ENCODE data around the gene CALHM3.
"Not testable (repeated sequence)": the region's sequence is repeated elsewhere in the genome, so short reads cannot be mapped to it uniquely, and the experiment has no call there.

The CALHM3 gene

GRCh38 chr10:103479135-103479534, at the start of gene CALHM3:
TSS of gene CALHM3 (minus strand) at chr10:103479240. CDS start at chr10:103479032, 208 bp downstream.
- no peak for DNase-seq

GRCh38 chr10:103528549-103528948, 49.5 kb upstream of the CALHM3 start:
- no peak for DNase-seq

- DNase-seq: not testable (repeated sequence)
Measured at GRCh38 chr10:103527476-103527875, 48.4 kb upstream of the CALHM3 start.

- no peak for DNase-seq
Measured at GRCh38 chr10:103525901-103526300, 46.9 kb upstream of the CALHM3 start.

GRCh38 chr10:103523683-103524082, 44.6 kb upstream of the CALHM3 start:
- no peak for DNase-seq

- not testable (repeated sequence) for DNase-seq
Measured at GRCh38 chr10:103522006-103522405, 43.0 kb upstream of the CALHM3 start.

- no peak for DNase-seq
Measured at GRCh38 chr10:103519798-103520197, 40.8 kb upstream of the CALHM3 start.

GRCh38 chr10:103517234-103518085, 38.4 kb upstream of the CALHM3 start:
- no peak for DNase-seq

GRCh38 chr10:103514244-103514643, 35.2 kb upstream of the CALHM3 start:
- DNase-seq: no peak

- DNase-seq: no peak
Measured at GRCh38 chr10:103513380-103514060, 34.5 kb upstream of the CALHM3 start.

GRCh38 chr10:103512591-103513379, 33.7 kb upstream of the CALHM3 start:
- DNase-seq: no peak

- no peak for DNase-seq
Measured at GRCh38 chr10:103512166-103512565, 33.1 kb upstream of the CALHM3 start.

GRCh38 chr10:103510791-103511752, 32.0 kb upstream of the CALHM3 start:
- DNase-seq: no peak

GRCh38 chr10:103510046-103510685, 31.1 kb upstream of the CALHM3 start:
- DNase-seq: no peak

GRCh38 chr10:103507235-103508191, 28.5 kb upstream of the CALHM3 start:
- DNase-seq: no peak

- no peak for DNase-seq
Measured at GRCh38 chr10:103506061-103506460, 27.0 kb upstream of the CALHM3 start.

GRCh38 chr10:103504181-103504783, 25.2 kb upstream of the CALHM3 start:
- DNase-seq: no peak

- DNase-seq: not testable (repeated sequence)
Measured at GRCh38 chr10:103503777-103504176, 24.7 kb upstream of the CALHM3 start.

- no peak for DNase-seq
Measured at GRCh38 chr10:103502849-103503660, 24.0 kb upstream of the CALHM3 start.
